Measurements from ENCODE around the gene TSPO2. TPM values are rescaled to one million over a fixed set of nuclear protein-coding genes. Genes with fewer than 3 reads are reported as not detected.
A peak's percentile ranks its signal among the peaks of the same experiment; 100 is the strongest.

TSPO2 gene
- total and polyA plus RNA-seq, 2 donors (not counting 3 experiments of a cell fraction or from before 2014, with no cell fraction given), result not detected

GRCh38 chr6:41027241-41027640 is 15.0 kb upstream of the TSPO2 start:
- Histone ChIP-seq H3K27me3 (ENCODE audit: control insufficient read depth in 2 of 2, insufficient read depth in 2 of 2, low read length in 2 of 2) (peaks cover 0 to 4% of the 10 kb centered on the region in 2 experiments), H3K4me2 (ENCODE audit: insufficient read depth, low read length) (peak overlapping the region; percentile 67), H3K9ac (replicated peaks; ENCODE audit: extremely low read depth, insufficient read depth, low read length) (no peak overlapping the region), H3K9me1 (replicated peaks; ENCODE audit: control insufficient read depth, extremely low read depth, insufficient read depth, low read length) (no peaks in the 10 kb centered on the region), H3K4me3 (replicated peaks in 1 of 3; ENCODE audit: insufficient read depth in 1 of 3, low read depth in 1 of 3, low read length in 3 of 3) (peak overlapping the region in 1 of 3 experiments; percentile 30), H3K36me3 (ENCODE audit: control insufficient read depth in 2 of 2, extremely low read depth in 1 of 2, insufficient read depth in 2 of 2, low read length in 2 of 2) (no peaks in the 10 kb centered on the region), H4K20me1 (replicated peaks; ENCODE audit: control insufficient read depth, extremely low read depth, insufficient read depth, low read length) (no peaks in the 10 kb centered on the region), H3K27ac (ENCODE audit: insufficient read depth, low read depth, low read length) (no peak overlapping the region), H3K79me2 (ENCODE audit: control insufficient read depth, insufficient read depth, low read length) (no peaks in the 10 kb centered on the region), H3K4me1 (ENCODE audit: control insufficient read depth, extremely low read depth, insufficient read depth, low read length) (peaks cover 6% of the 10 kb centered on the region), H2AFZ (ENCODE audit: low read depth, low read length) (peak overlapping the region; percentile 89), H3K9me3 (replicated peaks; ENCODE audit: control insufficient read depth, insufficient read depth, low read length) (no peaks in the 10 kb centered on the region)
- ChIA-PET CTCF (interaction anchor here (1.0 to 4.0 kb wide), 19 partner anchors 9 to 1678 kb away, joined by 3 to 96 read pairs (median 8); partner anchors contain the start of genes APOBEC2, TSPO2 and UNC5CL), POLR2A (no interaction called here)
- DNase-seq (ENCODE audit: low read depth, low spot score) (no peak), FAIRE-seq (no peak)
- BruUV-seq (replicated peaks), result no TSS peak
- dilution Hi-C loops (cut with MboI; ENCODE audit: extremely low pct_ligation_motif_present, low sequenced_read_pairs) (no loop called here), intact Hi-C loops (cut with micrococcal nuclease) (loop anchor here (5.0 kb wide), 3 partner anchors 180 to 1680 kb away; no protein-coding TSS in a partner anchor)
- TF ChIP-seq POLR2AphosphoS5 (IDR thresholded peaks at IDR 0.05; ENCODE audit: insufficient read depth, low read depth, low read length), result no peak

GRCh38 chr6:41027799-41028560 is 14.3 kb upstream of the TSPO2 start:
- DNase-seq (ENCODE audit: low read depth, low spot score) (peak; percentile 63), FAIRE-seq (peak; percentile 72)
- peaks cover 0 to 4% of the 10 kb centered on the region in 2 experiments for H3K27me3 ChIP-seq (ENCODE audit: control insufficient read depth in 2 of 2, insufficient read depth in 2 of 2, low read length in 2 of 2)
- H3K27ac ChIP-seq (ENCODE audit: insufficient read depth, low read depth, low read length), result no peak overlapping the region
- no peaks in the 10 kb centered on the region for H3K9me3 ChIP-seq (replicated peaks; ENCODE audit: control insufficient read depth, insufficient read depth, low read length)
- intact Hi-C loops (cut with micrococcal nuclease) (loop anchor here (1.0 to 5.0 kb wide), 8 partner anchors 22 to 1681 kb away; no protein-coding TSS in a partner anchor), dilution Hi-C loops (cut with MboI; ENCODE audit: extremely low pct_ligation_motif_present, low sequenced_read_pairs) (no loop called here)
- H3K4me1 ChIP-seq (ENCODE audit: control insufficient read depth, extremely low read depth, insufficient read depth, low read length), result peaks cover 6% of the 10 kb centered on the region
- no peaks in the 10 kb centered on the region for H3K36me3 ChIP-seq (ENCODE audit: control insufficient read depth in 2 of 2, extremely low read depth in 1 of 2, insufficient read depth in 2 of 2, low read length in 2 of 2)
- peak overlapping the region; percentile 67 for H3K4me2 ChIP-seq (ENCODE audit: insufficient read depth, low read length)
- H3K9ac ChIP-seq (replicated peaks; ENCODE audit: extremely low read depth, insufficient read depth, low read length), result no peak overlapping the region
- ChIA-PET POLR2A (no interaction called here), CTCF (interaction anchor here (0.6 to 4.0 kb wide), 40 partner anchors 9 to 1679 kb away, joined by 3 to 96 read pairs (median 5); partner anchors contain the start of genes APOBEC2, TSPO2 and UNC5CL)
- H4K20me1 ChIP-seq (replicated peaks; ENCODE audit: control insufficient read depth, extremely low read depth, insufficient read depth, low read length), result no peaks in the 10 kb centered on the region
- BruUV-seq (replicated peaks), result no TSS peak
- peak overlapping the region; percentile 89 for H2AFZ ChIP-seq (ENCODE audit: low read depth, low read length)
- peak overlapping the region in 2 of 3 experiments; percentile 28 to 30 for H3K4me3 ChIP-seq (replicated peaks in 1 of 3; ENCODE audit: insufficient read depth in 1 of 3, low read depth in 1 of 3, low read length in 3 of 3)
- no peaks in the 10 kb centered on the region for H3K79me2 ChIP-seq (ENCODE audit: control insufficient read depth, insufficient read depth, low read length)
- TF ChIP-seq FOS (IDR thresholded peaks at IDR 0.05; ENCODE audit: borderline replicate concordance, insufficient read depth, low read length) (no peak), EZH2 (IDR thresholded peaks at IDR 0.05; ENCODE audit: borderline replicate concordance, low read depth, low read length, severe bottlenecking) (no peak), POLR2AphosphoS5 (IDR thresholded peaks at IDR 0.05; ENCODE audit: insufficient read depth, low read depth, low read length) (peak; percentile 43), CTCF (IDR thresholded peaks at IDR 0.05; ENCODE audit: extremely low read depth in 1 of 2, insufficient read depth in 1 of 2, low read depth in 1 of 2, low read length in 2 of 2) (peak; percentile 97 to 98), GATA2 (IDR thresholded peaks at IDR 0.05; ENCODE audit: insufficient read depth, insufficient read length, low read depth, low read length) (no peak), MAX (IDR thresholded peaks at IDR 0.05; ENCODE audit: insufficient read depth, insufficient read length) (no peak), MYC (IDR thresholded peaks at IDR 0.05; ENCODE audit: low read depth, low read length) (no peak), POLR2A (IDR thresholded peaks at IDR 0.05; ENCODE audit: low read depth, low read length) (no peak)
- H3K9me1 ChIP-seq (replicated peaks; ENCODE audit: control insufficient read depth, extremely low read depth, insufficient read depth, low read length), result no peaks in the 10 kb centered on the region
